ENCODE data around the gene HSD17B11.
"Not testable (repeated sequence)": the region's sequence is repeated elsewhere in the genome, so short reads cannot be mapped to it uniquely, and the experiment has no call there.

HSD17B11 gene

GRCh38 chr4:87399954-87400353, 9.0 kb upstream of the HSD17B11 start:
- Histone ChIP-seq H3K4me3 (ENCODE audit: insufficient read length, low read depth) (no peak overlapping the region), H3K27me3 (ENCODE audit: insufficient read depth, insufficient read length) (no peaks in the 10 kb centered on the region), H3K9me3 (ENCODE audit: insufficient read depth, low read length) (peaks cover 26% of the 10 kb centered on the region; the same call in 1 of the 2 replicates), H3K4me1 (ENCODE audit: insufficient read depth, insufficient read length) (no peaks in the 10 kb centered on the region), H3K36me3 (ENCODE audit: insufficient read depth, insufficient read length, low read length) (no peaks in the 10 kb centered on the region), H3K9ac (ENCODE audit: insufficient read length, low read depth) (no peak overlapping the region)
- TF ChIP-seq SUZ12 (IDR thresholded peaks at IDR 0.05; ENCODE audit: extremely low read depth, insufficient read depth, insufficient read length) (no peak), ZNF274 (IDR thresholded peaks at IDR 0.05; ENCODE audit: low read depth, low read length) (no peak), YY1 (IDR thresholded peaks at IDR 0.05; ENCODE audit: insufficient read depth, insufficient read length) (no peak)
- DNase-seq (ENCODE audit: low read depth, low spot score) = no peak

- Histone ChIP-seq H3K9me3 (ENCODE audit: insufficient read depth, low read length) (peaks cover 26% of the 10 kb centered on the region; the same call in 1 of the 2 replicates), H3K27me3 (ENCODE audit: insufficient read depth, insufficient read length) (no peaks in the 10 kb centered on the region), H3K4me3 (ENCODE audit: insufficient read length, low read depth) (no peak overlapping the region), H3K4me1 (ENCODE audit: insufficient read depth, insufficient read length) (no peaks in the 10 kb centered on the region), H3K36me3 (ENCODE audit: insufficient read depth, insufficient read length, low read length) (no peaks in the 10 kb centered on the region), H3K9ac (ENCODE audit: insufficient read length, low read depth) (no peak overlapping the region)
- TF ChIP-seq YY1 (IDR thresholded peaks at IDR 0.05; ENCODE audit: insufficient read depth, insufficient read length) = no peak
- no peak for TF ChIP-seq ZNF274 (IDR thresholded peaks at IDR 0.05; ENCODE audit: low read depth, low read length)
- no peak for TF ChIP-seq SUZ12 (IDR thresholded peaks at IDR 0.05; ENCODE audit: extremely low read depth, insufficient read depth, insufficient read length)
- no peak for DNase-seq (ENCODE audit: low read depth, low spot score)
Measured at GRCh38 chr4:87399148-87399547, 8.2 kb upstream of the HSD17B11 start.

- not testable (repeated sequence) for H3K27me3 ChIP-seq (ENCODE audit: insufficient read depth, insufficient read length); H3K36me3 ChIP-seq (ENCODE audit: insufficient read depth, insufficient read length, low read length); H3K4me1 ChIP-seq (ENCODE audit: insufficient read depth, insufficient read length); H3K9ac ChIP-seq (ENCODE audit: insufficient read length, low read depth); DNase-seq (ENCODE audit: low read depth, low spot score); H3K4me3 ChIP-seq (ENCODE audit: insufficient read length, low read depth)
- H3K9me3 ChIP-seq (ENCODE audit: insufficient read depth, low read length) = peaks cover 14% of the 10 kb centered on the region; the same call in 1 of the 2 replicates
Measured at GRCh38 chr4:87395851-87396250, 4.9 kb upstream of the HSD17B11 start.

- H3K4me3 ChIP-seq (ENCODE audit: insufficient read length, low read depth); H3K9ac ChIP-seq (ENCODE audit: insufficient read length, low read depth); H3K9me3 ChIP-seq (ENCODE audit: insufficient read depth, low read length); H3K4me1 ChIP-seq (ENCODE audit: insufficient read depth, insufficient read length); H3K27me3 ChIP-seq (ENCODE audit: insufficient read depth, insufficient read length); DNase-seq (ENCODE audit: low read depth, low spot score); H3K36me3 ChIP-seq (ENCODE audit: insufficient read depth, insufficient read length, low read length): not testable (repeated sequence)
Measured at GRCh38 chr4:87395073-87395472, 4.1 kb upstream of the HSD17B11 start.

- no peak overlapping the region for H3K9ac ChIP-seq (ENCODE audit: insufficient read length, low read depth)
- H3K27me3 ChIP-seq (ENCODE audit: insufficient read depth, insufficient read length) = no peaks in the 10 kb centered on the region
- DNase-seq (ENCODE audit: low read depth, low spot score) = no peak
- no peaks in the 10 kb centered on the region for H3K4me1 ChIP-seq (ENCODE audit: insufficient read depth, insufficient read length)
- peaks cover 9% of the 10 kb centered on the region for H3K9me3 ChIP-seq (ENCODE audit: insufficient read depth, low read length)
- TF ChIP-seq SUZ12 (IDR thresholded peaks at IDR 0.05; ENCODE audit: extremely low read depth, insufficient read depth, insufficient read length) (no peak), ZNF274 (IDR thresholded peaks at IDR 0.05; ENCODE audit: low read depth, low read length) (no peak), YY1 (IDR thresholded peaks at IDR 0.05; ENCODE audit: insufficient read depth, insufficient read length) (no peak)
- H3K4me3 ChIP-seq (ENCODE audit: insufficient read length, low read depth) = no peak overlapping the region
- H3K36me3 ChIP-seq (ENCODE audit: insufficient read depth, insufficient read length, low read length) = peaks cover 11% of the 10 kb centered on the region
Measured at GRCh38 chr4:87392183-87392582, 1.2 kb upstream of the HSD17B11 start.

- TF ChIP-seq SUZ12 (IDR thresholded peaks at IDR 0.05; ENCODE audit: extremely low read depth, insufficient read depth, insufficient read length) = no peak
- no peak for TF ChIP-seq ZNF274 (IDR thresholded peaks at IDR 0.05; ENCODE audit: low read depth, low read length)
- no peak for TF ChIP-seq YY1 (IDR thresholded peaks at IDR 0.05; ENCODE audit: insufficient read depth, insufficient read length)
- Histone ChIP-seq H3K36me3 (ENCODE audit: insufficient read depth, insufficient read length, low read length) (peaks cover 16% of the 10 kb centered on the region), H3K4me3 (ENCODE audit: insufficient read length, low read depth) (peak overlapping the region; percentile 72), H3K4me1 (ENCODE audit: insufficient read depth, insufficient read length) (no peaks in the 10 kb centered on the region), H3K9me3 (ENCODE audit: insufficient read depth, low read length) (peaks cover 9% of the 10 kb centered on the region), H3K27me3 (ENCODE audit: insufficient read depth, insufficient read length) (no peaks in the 10 kb centered on the region), H3K9ac (ENCODE audit: insufficient read length, low read depth) (peak overlapping the region; percentile 54)
- DNase-seq (ENCODE audit: low read depth, low spot score) = no peak
Measured at GRCh38 chr4:87391576-87392054, 627 bp upstream of the HSD17B11 start.

GRCh38 chr4:87390551-87390890, 467 bp downstream of the HSD17B11 start:
- no peak for TF ChIP-seq SUZ12 (IDR thresholded peaks at IDR 0.05; ENCODE audit: extremely low read depth, insufficient read depth, insufficient read length)
- Histone ChIP-seq H3K9ac (ENCODE audit: insufficient read length, low read depth) (peak overlapping the region; percentile 89), H3K4me3 (ENCODE audit: insufficient read length, low read depth) (peak overlapping the region; percentile 72), H3K27me3 (ENCODE audit: insufficient read depth, insufficient read length) (no peaks in the 10 kb centered on the region), H3K9me3 (ENCODE audit: insufficient read depth, low read length) (peaks cover 9% of the 10 kb centered on the region), H3K4me1 (ENCODE audit: insufficient read depth, insufficient read length) (no peaks in the 10 kb centered on the region), H3K36me3 (ENCODE audit: insufficient read depth, insufficient read length, low read length) (peaks cover 16% of the 10 kb centered on the region)
- no peak for DNase-seq (ENCODE audit: low read depth, low spot score)

- Histone ChIP-seq H3K4me3 (ENCODE audit: insufficient read length, low read depth) (peak overlapping the region; percentile 72), H3K36me3 (ENCODE audit: insufficient read depth, insufficient read length, low read length) (peaks cover 16% of the 10 kb centered on the region), H3K9ac (ENCODE audit: insufficient read length, low read depth) (peak overlapping the region; percentile 89)
- not testable (repeated sequence) for H3K4me1 ChIP-seq (ENCODE audit: insufficient read depth, insufficient read length); H3K9me3 ChIP-seq (ENCODE audit: insufficient read depth, low read length); H3K27me3 ChIP-seq (ENCODE audit: insufficient read depth, insufficient read length); DNase-seq (ENCODE audit: low read depth, low spot score)
- peak; percentile 45 for TF ChIP-seq YY1 (IDR thresholded peaks at IDR 0.05; ENCODE audit: insufficient read depth, insufficient read length)
Measured at GRCh38 chr4:87390055-87390454, 933 bp downstream of the HSD17B11 start.

All from NT2/D1 (cell line).